ENCODE data around the gene STOM.

GRCh38 chr9:121313458-121314152 lies 56.4 kb downstream of the STOM start:
- no peak for TF ChIP-seq POLR2A (IDR thresholded peaks at IDR 0.05)
- no peak for TF ChIP-seq CTCF (IDR thresholded peaks at IDR 0.05)

Data from testis (tissue), 2 donors.